Measurements from ENCODE around the gene CHD9NB. TPM values are rescaled to one million over a fixed set of nuclear protein-coding genes. Genes with fewer than 3 reads are reported as not detected.

CHD9NB gene
- polyA plus RNA-seq, 1 of the 3 experiments (the other 2 are of a cell fraction), result 2.7 TPM

DNA sequence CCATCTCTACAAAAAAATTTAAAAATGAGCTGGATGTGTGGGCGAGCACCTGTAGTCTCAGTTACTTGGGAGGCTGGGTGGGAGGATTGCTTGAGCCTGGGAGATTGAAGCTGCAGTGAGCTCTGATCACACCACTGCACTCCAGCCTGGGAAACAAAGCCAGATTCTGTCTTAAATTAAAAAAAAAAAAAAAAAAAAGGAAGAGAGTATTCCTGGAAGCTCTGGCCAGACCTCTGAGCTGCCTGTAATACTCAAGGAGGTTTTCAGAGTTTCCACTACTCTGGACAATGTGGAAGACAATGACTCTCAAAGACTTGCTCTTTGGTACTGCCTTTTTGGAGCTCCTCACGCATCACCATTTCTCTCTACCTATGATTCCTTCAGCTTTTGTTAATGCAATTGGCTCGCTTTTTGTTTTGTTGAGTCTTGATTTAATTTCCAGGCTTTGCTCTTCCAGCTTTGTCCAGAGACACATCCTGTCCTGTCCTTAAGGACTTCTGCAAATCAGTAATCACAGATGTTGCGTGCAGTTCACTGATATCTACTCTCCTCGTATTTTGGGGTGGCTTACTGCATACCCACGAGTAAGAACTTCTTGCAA, 12.9 kb upstream of the CHD9NB start:
- TF ChIP-seq, protein P1, sequence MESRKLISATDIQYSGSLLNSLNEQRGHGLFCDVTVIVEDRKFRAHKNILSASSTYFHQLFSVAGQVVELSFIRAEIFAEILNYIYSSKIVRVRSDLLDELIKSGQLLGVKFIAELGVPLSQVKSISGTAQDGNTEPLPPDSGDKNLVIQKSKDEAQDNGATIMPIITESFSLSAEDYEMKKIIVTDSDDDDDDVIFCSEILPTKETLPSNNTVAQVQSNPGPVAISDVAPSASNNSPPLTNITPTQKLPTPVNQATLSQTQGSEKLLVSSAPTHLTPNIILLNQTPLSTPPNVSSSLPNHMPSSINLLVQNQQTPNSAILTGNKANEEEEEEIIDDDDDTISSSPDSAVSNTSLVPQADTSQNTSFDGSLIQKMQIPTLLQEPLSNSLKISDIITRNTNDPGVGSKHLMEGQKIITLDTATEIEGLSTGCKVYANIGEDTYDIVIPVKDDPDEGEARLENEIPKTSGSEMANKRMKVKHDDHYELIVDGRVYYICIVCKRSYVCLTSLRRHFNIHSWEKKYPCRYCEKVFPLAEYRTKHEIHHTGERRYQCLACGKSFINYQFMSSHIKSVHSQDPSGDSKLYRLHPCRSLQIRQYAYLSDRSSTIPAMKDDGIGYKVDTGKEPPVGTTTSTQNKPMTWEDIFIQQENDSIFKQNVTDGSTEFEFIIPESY (IDR thresholded peaks at IDR 0.05; ENCODE audit: borderline replicate concordance, low read depth), result no peak
- TF ChIP-seq CHD2 (IDR thresholded peaks at IDR 0.05; ENCODE audit: low read length, partially characterized antibody), result no peak
- TF ChIP-seq RAD21 (IDR thresholded peaks at IDR 0.05; ENCODE audit: low read length), result no peak
- TF ChIP-seq MXI1 (IDR thresholded peaks at IDR 0.05; ENCODE audit: low read depth, low read length), result no peak
- TF ChIP-seq, protein P2, sequence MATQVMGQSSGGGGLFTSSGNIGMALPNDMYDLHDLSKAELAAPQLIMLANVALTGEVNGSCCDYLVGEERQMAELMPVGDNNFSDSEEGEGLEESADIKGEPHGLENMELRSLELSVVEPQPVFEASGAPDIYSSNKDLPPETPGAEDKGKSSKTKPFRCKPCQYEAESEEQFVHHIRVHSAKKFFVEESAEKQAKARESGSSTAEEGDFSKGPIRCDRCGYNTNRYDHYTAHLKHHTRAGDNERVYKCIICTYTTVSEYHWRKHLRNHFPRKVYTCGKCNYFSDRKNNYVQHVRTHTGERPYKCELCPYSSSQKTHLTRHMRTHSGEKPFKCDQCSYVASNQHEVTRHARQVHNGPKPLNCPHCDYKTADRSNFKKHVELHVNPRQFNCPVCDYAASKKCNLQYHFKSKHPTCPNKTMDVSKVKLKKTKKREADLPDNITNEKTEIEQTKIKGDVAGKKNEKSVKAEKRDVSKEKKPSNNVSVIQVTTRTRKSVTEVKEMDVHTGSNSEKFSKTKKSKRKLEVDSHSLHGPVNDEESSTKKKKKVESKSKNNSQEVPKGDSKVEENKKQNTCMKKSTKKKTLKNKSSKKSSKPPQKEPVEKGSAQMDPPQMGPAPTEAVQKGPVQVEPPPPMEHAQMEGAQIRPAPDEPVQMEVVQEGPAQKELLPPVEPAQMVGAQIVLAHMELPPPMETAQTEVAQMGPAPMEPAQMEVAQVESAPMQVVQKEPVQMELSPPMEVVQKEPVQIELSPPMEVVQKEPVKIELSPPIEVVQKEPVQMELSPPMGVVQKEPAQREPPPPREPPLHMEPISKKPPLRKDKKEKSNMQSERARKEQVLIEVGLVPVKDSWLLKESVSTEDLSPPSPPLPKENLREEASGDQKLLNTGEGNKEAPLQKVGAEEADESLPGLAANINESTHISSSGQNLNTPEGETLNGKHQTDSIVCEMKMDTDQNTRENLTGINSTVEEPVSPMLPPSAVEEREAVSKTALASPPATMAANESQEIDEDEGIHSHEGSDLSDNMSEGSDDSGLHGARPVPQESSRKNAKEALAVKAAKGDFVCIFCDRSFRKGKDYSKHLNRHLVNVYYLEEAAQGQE (IDR thresholded peaks at IDR 0.05; ENCODE audit: low read depth, low read length), result no peak
- TF ChIP-seq, protein P3, sequence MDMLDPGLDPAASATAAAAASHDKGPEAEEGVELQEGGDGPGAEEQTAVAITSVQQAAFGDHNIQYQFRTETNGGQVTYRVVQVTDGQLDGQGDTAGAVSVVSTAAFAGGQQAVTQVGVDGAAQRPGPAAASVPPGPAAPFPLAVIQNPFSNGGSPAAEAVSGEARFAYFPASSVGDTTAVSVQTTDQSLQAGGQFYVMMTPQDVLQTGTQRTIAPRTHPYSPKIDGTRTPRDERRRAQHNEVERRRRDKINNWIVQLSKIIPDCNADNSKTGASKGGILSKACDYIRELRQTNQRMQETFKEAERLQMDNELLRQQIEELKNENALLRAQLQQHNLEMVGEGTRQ (IDR thresholded peaks at IDR 0.05; ENCODE audit: borderline replicate concordance, low read depth, low read length), result no peak
- TF ChIP-seq NFIC (IDR thresholded peaks at IDR 0.05; ENCODE audit: borderline replicate concordance), result no peak
- no peak for TF ChIP-seq SMC3 (IDR thresholded peaks at IDR 0.05; ENCODE audit: low read depth, low read length)
- TF ChIP-seq YY1 (IDR thresholded peaks at IDR 0.05; ENCODE audit: low read depth), result no peak
- no peak for TF ChIP-seq SIN3A (IDR thresholded peaks at IDR 0.05; ENCODE audit: borderline replicate concordance, low read depth, low read length)
- H4K20me1 ChIP-seq (ENCODE audit: insufficient read depth), result no peaks in the 10 kb centered on the region
- H3K36me3 ChIP-seq (replicated peaks in 1 of 2; ENCODE audit: control insufficient read depth in 1 of 2, insufficient read depth in 2 of 2, low read length in 1 of 2), result peaks cover 0 to 3% of the 10 kb centered on the region in 2 experiments
- H3K4me2 ChIP-seq, result no peak overlapping the region
- H3K9me3 ChIP-seq, result no peaks in the 10 kb centered on the region
- no peaks in the 10 kb centered on the region for H3K27me3 ChIP-seq (ENCODE audit: insufficient read depth)
- no peaks in the 10 kb centered on the region for H3K9me2 ChIP-seq
- H3K9ac ChIP-seq, result no peak overlapping the region
- H3K4me3 ChIP-seq (ENCODE audit: low read depth in 2 of 2, low read length in 1 of 2), result no peak overlapping the region
- no peak for DNase-seq
- no peak overlapping the region for H2AFZ ChIP-seq (ENCODE audit: low read depth)
- WGBS (ENCODE audit: low lambda C conversion rate), result 75% methylated on average over 6 of the region's 6 CpGs
- H3K27ac ChIP-seq (ENCODE audit: low read depth in 2 of 2, low read length in 1 of 2), result peak overlapping the region; percentile 52 to 74; a peak in 3 of 4 replicates
- CTCF ChIA-PET, result interaction anchor here (1.9 to 4.4 kb wide), 2 partner anchors 10 to 143 kb away, joined by 8 to 23 read pairs; partner anchors contain the start of gene CHD9
- peaks cover 56% of the 10 kb centered on the region for H3K79me2 ChIP-seq (ENCODE audit: insufficient read depth)
- POLR2A ChIA-PET, result no interaction called here
- peaks cover 3% of the 10 kb centered on the region for H3F3A ChIP-seq (replicated peaks; ENCODE audit: insufficient read depth)
- peaks cover 6 to 8% of the 10 kb centered on the region in 2 experiments; a peak in 2 of 4 replicates for H3K4me1 ChIP-seq (ENCODE audit: control insufficient read depth in 1 of 2, insufficient read depth in 2 of 2, low read depth in 1 of 2, low read length in 1 of 2)
